ENCODE data around the gene WDTC1.

Gene WDTC1

GRCh38 chr1:27301052-27301422, 66.6 kb downstream of the WDTC1 start:
- DNase-seq (ENCODE audit: low read depth, low spot score): no peak

DNA sequence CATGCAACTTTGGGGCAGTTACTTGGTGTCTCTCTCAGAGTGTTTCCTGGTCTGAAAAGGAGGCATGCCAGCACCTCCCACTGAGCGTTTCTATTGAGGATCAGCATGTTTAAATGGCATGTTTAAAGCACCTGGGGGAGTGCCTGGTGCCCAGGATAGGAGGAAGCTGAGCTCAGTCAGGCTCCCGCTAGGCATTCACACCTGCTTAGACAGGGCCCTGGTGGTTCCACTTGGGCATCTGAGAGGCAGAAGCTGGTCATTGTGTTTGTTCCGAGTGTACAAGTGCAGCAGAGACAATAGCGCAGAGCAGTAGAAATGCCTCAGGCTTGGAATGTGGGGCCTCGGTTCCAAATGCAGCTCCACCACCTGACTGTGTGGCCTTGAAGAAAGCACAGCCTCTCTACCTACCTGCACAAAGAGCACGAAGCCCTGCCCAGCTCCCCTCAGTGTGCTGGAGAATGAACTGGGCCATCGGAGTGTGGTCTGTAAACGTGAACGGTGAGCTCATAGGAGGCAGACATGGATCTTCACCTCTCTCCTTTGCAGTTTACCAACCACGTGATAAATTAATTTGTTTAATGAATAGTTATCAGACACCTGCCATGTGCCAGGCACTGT, 67.3 kb downstream of the WDTC1 start:
- DNase-seq (ENCODE audit: low read depth, low spot score): no peak

- DNase-seq (ENCODE audit: low read depth, low spot score): no peak
Observed at GRCh38 chr1:27302612-27303011, 68.2 kb downstream of the WDTC1 start.

- no peak for DNase-seq (ENCODE audit: low read depth, low spot score)
Observed at GRCh38 chr1:27303509-27303908, 69.1 kb downstream of the WDTC1 start.

DNA sequence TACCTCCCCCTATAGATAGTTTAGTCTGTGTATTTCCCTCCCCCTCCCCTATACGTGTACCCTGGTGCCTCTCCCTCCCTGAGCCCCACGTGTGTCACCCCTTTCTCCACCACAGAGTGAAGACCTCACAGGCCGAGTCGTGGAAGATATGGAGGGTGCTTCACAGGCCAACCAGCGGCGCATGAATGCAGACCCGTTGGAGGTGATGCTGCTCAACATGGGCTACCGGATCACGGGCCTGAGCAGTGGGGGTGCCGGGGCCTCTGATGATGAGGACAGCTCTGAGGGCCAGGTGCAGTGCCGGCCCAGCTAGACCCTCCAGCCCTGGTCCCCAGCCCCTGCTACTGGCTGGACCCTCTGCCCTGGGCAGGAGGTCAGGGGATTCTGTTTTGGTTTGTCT, 71.6 kb downstream of the WDTC1 start:
- DNase-seq (ENCODE audit: low read depth, low spot score): no peak

DNA sequence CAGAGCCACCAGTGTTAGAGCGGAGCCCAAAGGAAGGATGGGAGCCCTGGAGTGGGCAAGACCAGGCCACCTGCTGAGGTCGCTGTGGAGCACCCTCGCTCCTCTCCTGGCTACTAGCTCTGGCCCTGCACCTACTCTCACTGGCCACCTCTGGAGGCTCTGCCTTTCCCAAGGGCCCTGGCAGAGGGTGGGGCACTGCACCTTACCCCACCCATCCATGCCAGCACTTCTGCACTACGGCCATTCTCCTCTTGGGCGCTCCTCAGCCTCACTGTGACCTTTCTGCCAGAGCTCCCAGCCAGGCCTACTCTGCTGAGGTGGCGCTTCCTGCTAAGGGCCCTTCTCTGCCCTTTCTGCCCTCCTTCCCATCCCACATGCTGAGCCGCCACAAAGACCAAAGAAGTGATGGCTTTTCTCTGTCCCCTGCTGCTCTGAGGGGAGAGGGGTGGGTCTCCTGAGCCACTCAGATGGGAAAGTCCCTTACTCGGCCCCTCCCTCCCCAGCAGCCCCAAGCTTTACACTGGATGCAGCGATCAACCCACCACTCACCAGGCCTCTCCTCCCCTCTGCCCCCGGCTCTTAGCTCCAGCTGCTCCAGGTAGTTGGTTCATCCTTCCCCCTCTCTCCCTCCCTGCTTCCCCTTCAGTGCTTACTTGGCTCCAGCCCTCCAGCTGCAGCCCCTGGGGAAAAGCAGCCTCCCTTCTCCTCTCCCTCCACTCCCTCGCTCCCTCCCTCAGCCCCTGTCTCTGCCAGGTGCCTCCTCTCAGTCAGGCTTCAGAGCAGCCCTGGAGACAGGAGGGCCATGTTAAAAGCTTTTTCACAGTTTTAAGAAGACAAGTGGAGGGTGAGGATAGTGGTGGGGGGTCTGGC, 72.7 kb downstream of the WDTC1 start:
- no peak for DNase-seq (ENCODE audit: low read depth, low spot score)

GRCh38 chr1:27307874-27308598, 73.6 kb downstream of the WDTC1 start:
- no peak for DNase-seq (ENCODE audit: low read depth, low spot score)

- DNase-seq (ENCODE audit: low read depth, low spot score): no peak
Observed at GRCh38 chr1:27314169-27314568, 79.7 kb downstream of the WDTC1 start.

GRCh38 chr1:27314737-27315136, 80.3 kb downstream of the WDTC1 start:
- no peak for DNase-seq (ENCODE audit: low read depth, low spot score)

- no peak for DNase-seq (ENCODE audit: low read depth, low spot score)
Observed at GRCh38 chr1:27316860-27317259, 82.4 kb downstream of the WDTC1 start.

- no peak for DNase-seq (ENCODE audit: low read depth, low spot score)
Observed at GRCh38 chr1:27318136-27318535, 83.7 kb downstream of the WDTC1 start.

GRCh38 chr1:27318596-27318995, 84.2 kb downstream of the WDTC1 start:
- DNase-seq (ENCODE audit: low read depth, low spot score): no peak

DNA sequence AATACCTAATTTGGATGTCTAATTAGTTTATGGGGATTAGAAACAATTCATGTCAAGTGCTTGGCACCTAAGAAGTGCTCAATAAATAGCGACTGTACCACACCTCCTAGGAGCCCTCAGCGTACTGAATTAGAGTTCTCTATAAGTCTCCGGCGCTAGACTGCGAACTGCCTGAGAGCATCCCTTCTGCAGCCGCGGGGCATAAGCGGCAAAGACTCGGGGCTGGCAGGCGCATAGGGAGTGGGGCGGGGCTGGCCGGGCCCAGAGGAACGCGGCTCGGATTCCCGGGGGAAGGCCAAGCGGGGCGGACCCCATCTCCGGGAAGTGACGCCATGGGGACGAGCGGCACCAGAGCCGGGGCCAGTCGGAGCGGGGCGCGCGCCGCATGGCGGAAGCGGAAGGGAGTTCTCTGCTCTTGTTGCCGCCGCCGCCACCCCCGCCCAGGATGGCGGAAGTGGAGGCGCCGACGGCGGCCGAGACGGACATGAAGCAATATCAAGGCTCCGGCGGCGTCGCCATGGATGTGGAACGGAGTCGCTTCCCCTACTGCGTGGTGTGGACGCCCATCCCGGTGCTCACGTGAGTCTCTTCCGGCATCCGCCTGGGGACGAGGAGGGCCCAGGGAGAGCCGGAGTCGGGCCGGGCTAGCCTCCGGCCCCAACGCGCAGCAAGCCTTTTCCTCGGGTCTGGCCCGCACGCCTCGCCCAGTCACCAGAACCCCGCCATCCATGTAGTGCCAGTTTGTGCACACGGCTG, 87.6 kb downstream of the WDTC1 start, which contains the start of gene TMEM222:
Gene TMEM222, plus strand, starts transcription at position 351 of the 756 bp plus-strand sequence. Its CDS starts 35 bp downstream, at position 386.
- peak; percentile 99 for DNase-seq (ENCODE audit: low read depth, low spot score)

DNA sequence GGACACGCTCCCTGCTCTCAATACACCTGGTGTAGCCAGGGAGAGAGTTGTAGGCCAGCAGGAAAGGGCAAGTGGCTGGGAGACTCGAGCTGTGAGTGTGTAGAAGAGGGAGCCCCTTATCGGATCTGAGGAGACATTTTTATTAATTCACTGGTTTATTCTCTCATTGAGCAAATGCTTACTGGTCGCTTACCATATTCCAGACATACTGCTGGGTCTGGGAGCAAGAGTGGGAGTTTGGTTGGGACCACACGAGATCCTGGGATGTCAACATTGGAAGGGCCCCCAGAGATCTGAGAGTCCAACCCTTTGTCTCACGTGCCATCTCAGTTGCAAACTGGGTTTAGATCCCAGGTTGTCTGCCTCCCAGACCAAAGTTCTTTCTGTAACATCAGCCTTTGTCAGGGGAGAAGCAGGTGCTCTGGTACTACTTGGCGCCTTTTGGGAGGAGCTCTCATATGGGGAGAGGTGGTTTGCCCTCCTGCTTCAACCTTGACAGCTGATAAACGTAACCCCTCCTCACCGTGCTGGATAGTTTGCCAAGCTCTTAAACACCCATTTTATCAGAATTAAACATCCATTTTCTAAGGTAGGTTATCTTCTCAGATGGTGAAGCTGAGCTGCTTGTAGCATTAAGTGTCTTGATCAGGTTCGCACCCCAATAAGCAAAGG, 88.3 kb downstream of the WDTC1 start:
- DNase-seq (ENCODE audit: low read depth, low spot score): no peak

DNA sequence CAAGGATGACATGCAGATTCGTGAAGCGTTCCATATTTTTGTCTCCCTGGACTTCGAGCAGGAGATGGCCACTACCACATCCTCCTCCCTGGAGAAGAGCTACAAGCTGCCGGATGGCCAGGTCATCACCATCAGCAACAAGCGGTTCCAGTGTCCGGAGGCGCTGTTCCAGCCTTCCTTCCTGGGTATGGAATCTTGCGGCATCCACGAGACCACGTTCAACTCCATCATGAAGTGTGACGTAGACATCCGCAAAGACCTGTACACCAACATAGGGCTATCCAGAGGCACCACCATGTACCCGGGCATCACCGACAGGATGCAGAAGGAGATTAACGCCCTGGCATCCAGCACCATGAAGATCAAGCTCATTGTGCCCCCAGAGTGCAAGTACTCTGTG, 90.9 kb downstream of the WDTC1 start:
- DNase-seq (ENCODE audit: low read depth, low spot score): no peak

DNA sequence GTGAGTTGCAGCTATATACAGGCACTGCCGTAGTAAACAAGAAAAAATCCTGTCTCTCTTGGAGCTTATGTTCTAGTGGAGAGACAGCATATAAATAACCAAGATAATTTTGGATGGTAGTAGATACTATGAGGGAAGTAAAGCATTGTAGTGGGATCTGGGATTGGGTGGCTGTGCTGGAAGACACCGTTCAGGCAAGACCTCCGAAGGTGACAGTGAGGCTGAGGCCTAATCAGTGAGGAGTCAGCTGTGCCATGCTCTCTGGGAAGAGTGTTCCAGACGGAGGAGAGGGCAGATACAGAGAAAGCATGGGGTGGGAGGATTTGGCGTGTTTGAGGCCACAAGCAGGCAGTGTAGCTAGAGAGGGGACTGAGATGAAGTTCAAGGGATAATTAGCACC, 93.5 kb downstream of the WDTC1 start:
- no peak for DNase-seq (ENCODE audit: low read depth, low spot score)

- no peak for DNase-seq (ENCODE audit: low read depth, low spot score)
Observed at GRCh38 chr1:27330786-27331185, 96.4 kb downstream of the WDTC1 start.

DNA sequence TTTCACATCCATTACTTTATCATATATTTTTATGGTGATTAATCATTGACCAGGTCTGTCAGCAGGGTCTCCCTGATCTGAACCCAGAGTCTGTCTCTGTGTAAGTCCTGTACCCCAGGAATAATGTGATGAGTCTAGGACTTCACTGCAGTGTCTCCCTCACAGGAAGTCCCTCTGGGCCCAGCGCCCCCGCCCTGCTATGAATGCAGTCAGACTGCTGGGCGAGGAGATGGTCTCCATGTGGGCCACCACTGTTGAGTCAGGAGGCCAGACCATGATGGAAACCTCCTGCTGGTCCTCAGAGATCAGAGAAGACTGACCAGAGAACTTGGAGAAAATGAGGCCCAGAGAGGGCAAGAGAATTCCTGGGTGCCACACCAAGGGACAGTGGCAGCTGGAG, 97.0 kb downstream of the WDTC1 start:
- DNase-seq (ENCODE audit: low read depth, low spot score): no peak

GRCh38 chr1:27331922-27332321, 97.5 kb downstream of the WDTC1 start:
- DNase-seq (ENCODE audit: low read depth, low spot score): no peak

DNA sequence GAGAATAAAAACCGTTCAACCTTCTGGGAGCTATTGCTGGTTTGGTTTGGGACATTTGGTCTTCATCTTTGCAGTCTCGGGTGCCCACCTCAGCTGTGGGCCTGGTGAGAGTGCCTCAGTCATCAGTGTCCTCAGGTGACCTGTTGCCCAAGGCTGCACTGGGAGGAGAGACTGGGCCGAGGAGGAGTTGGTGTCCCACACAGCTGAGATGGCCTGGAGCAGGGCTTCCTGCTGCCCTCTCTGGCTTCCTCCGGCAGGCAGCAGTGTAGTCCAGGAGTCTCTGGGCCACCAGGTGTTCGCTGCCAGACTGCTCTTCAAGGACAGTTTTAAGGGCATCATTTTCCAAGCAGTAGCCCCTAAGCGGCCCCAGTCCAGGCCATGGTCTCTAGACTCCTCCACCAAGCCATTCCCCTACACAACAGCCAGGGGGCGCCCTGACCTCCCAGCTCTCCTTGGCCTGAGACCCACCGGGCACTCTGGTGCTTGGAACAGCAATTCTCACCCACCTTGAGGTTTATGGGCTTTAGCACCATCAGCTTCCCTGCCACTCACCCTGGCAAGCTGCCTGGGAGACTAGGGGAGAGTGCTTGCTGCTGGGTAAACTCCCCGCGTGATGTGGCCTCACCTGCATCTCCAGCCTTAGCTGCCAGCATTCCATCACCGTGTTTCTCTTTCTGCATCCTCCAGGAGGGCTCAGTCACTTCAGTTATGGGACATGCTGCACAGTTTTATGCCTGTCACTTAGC, 98.3 kb downstream of the WDTC1 start:
- peak; percentile 62 for DNase-seq (ENCODE audit: low read depth, low spot score)
